K562 (cell line): ENCODE data around the gene SLC6A4. TPM values are rescaled to one million over a fixed set of nuclear protein-coding genes. Genes with fewer than 3 reads are reported as not detected.

Experiments
- ATAC-seq: fragments of 200-7000 bp; cut with Tn5 transposase; 3 replicates; pipeline ENCODE4 v1.9.1; 2020; ENCODE audit warnings: moderate library complexity
- BruUV-seq: library from RNA; stranded (reverse); fragments of 400-500 nt; replicated peaks from 2 replicates; lab custom pipeline; 2021; lab: Mats Ljungman, UMichigan
- CTCF ChIA-PET: fragments of 300-600 bp; formaldehyde crosslinking; extraction: SDS; loops from one replicate; lab custom pipeline; 2021; ENCODE audit warnings: low intra/inter-chr PET ratio; lab: Yijun Ruan, JAX
- POLR2A ChIA-PET: fragments of 300-600, 350-650 bp; sonication (Branson Sonifier 250); formaldehyde crosslinking; extraction: SDS; loops from one replicate; lab custom pipeline; 2021; ENCODE audit warnings: antibody characterized with exemption, inconsistent platforms; lab: Yijun Ruan, JAX
- DNase-seq, 4 experiments: peaks; one replicate each; pipeline versions ENCODE4 v3.0.0 to v3.0.0-alpha.2; 2011 to 2018; ENCODE audit warnings: low spot score in 3 of 4, mixed read lengths in 3 of 4; ENCODE audit errors: extremely low read depth in 1 of 4
- FAIRE-seq: peaks from 2 replicates; lab custom pipeline; 2011; peaks lifted over from hg19 to GRCh38; lab: Jason Lieb, UNC
- H2AFZ ChIP-seq: 2 replicates; pipeline ENCODE4 v1.6.0; 2011; ENCODE audit warnings: low read depth, low read length, control low read depth, inconsistent platforms
- H3K27ac ChIP-seq: fragments of 200-600 bp; 3 replicates; pipeline ENCODE4 v1.8.0; 2011; ENCODE audit warnings: low read depth, mild to moderate bottlenecking, control low read depth, inconsistent platforms, low read length, moderate library complexity, mixed read lengths; ENCODE audit errors: extremely low read depth
- H3K27me3 ChIP-seq, 2 experiments: fragments of 300-600 bp in 1 of 2; 2 replicates in 1 of 2; 3 replicates in 1 of 2; pipeline versions ENCODE4 v1.6.0 to v1.8.0; 2011; ENCODE audit warnings: inconsistent platforms in 2 of 2, low read length in 2 of 2, mild to moderate bottlenecking in 1 of 2, mixed read lengths in 1 of 2, moderate library complexity in 1 of 2; ENCODE audit not compliant: control insufficient read depth in 2 of 2, insufficient read depth in 2 of 2
- H3K36me3 ChIP-seq: fragments of 300-600 bp; 3 replicates; pipeline ENCODE4 v1.8.0; 2011; ENCODE audit warnings: mild to moderate bottlenecking, low read length, inconsistent platforms; ENCODE audit not compliant: control insufficient read depth, insufficient read depth
- H3K4me1 ChIP-seq, 2 experiments: fragments of 200-600 bp in 1 of 2; replicated peaks in 1 of 2; 2 replicates in 1 of 2; 3 replicates in 1 of 2; pipeline versions ENCODE4 v1.5.1 to v1.8.0; 2011; ENCODE audit warnings: inconsistent platforms in 2 of 2, low read length in 2 of 2, mild to moderate bottlenecking in 1 of 2, mixed read lengths in 1 of 2, moderate library complexity in 1 of 2; ENCODE audit not compliant: control insufficient read depth in 2 of 2, insufficient read depth in 2 of 2
- H3K4me2 ChIP-seq: 2 replicates; pipeline ENCODE4 v1.6.1; 2011; ENCODE audit warnings: low read length, control low read depth, inconsistent platforms, mixed read lengths; ENCODE audit not compliant: insufficient read depth
- H3K4me3 ChIP-seq: fragments of 200-600 bp; sonication (generic), shearing (Covaris generic); 2 replicates; pipeline ENCODE4 v1.5.1; 2016; ENCODE audit warnings: control low read depth, inconsistent platforms
- H3K79me2 ChIP-seq: fragments of 200-600 bp; 3 replicates; pipeline ENCODE4 v1.8.0; 2011; ENCODE audit warnings: low read length, inconsistent platforms; ENCODE audit not compliant: control insufficient read depth, insufficient read depth
- H3K9ac ChIP-seq, 2 experiments: 2 replicates each; pipeline versions ENCODE4 v1.6.0 to v1.6.1; 2011; ENCODE audit warnings: low read depth in 2 of 2, low read length in 2 of 2, control low read depth in 1 of 2, inconsistent platforms in 1 of 2, mild to moderate bottlenecking in 1 of 2, mixed read lengths in 1 of 2; ENCODE audit not compliant: insufficient read depth in 1 of 2
- H3K9me1 ChIP-seq: one replicate; pipeline ENCODE4 v1.6.0; 2011; ENCODE audit warnings: inconsistent platforms, mild to moderate bottlenecking, low read length, moderate library complexity; ENCODE audit not compliant: control insufficient read depth, insufficient read depth
- H3K9me3 ChIP-seq: replicated peaks from 2 replicates; pipeline ENCODE4 v1.5.1; 2011; ENCODE audit warnings: low read depth, low read length, inconsistent platforms; ENCODE audit not compliant: control insufficient read depth, insufficient read depth
- H4K20me1 ChIP-seq: replicated peaks from 2 replicates; pipeline ENCODE4 v1.6.1; 2011; ENCODE audit warnings: low read length, inconsistent platforms, mixed read lengths; ENCODE audit not compliant: control insufficient read depth, insufficient read depth
- FOXA1 ChIP-seq: fragments of 450-650 bp; IDR thresholded peaks from 2 replicates; pipeline ENCODE4 v1.6.1; 2016; ENCODE audit warnings: mild to moderate bottlenecking, borderline replicate concordance
- HDAC8 ChIP-seq: fragments of 450-650 bp; IDR thresholded peaks from 2 replicates; pipeline ENCODE4 v1.6.1; 2016; ENCODE audit warnings: mild to moderate bottlenecking, missing genetic modification characterization, moderate library complexity, missing compliant biosample characterization
- HMG20B ChIP-seq: fragments of 250-450 bp; sonication (Bioruptor Pico); IDR thresholded peaks from 2 replicates; pipeline ENCODE4 v1.5.0; 2021; ENCODE audit warnings: mild to moderate bottlenecking
- KLF6 ChIP-seq: fragments of 250-450 bp; sonication (Bioruptor Pico); IDR thresholded peaks from 2 replicates; pipeline ENCODE4 v1.4.0; 2020; ENCODE audit warnings: mild to moderate bottlenecking, moderate library complexity, borderline replicate concordance
- MEF2D ChIP-seq: conservative IDR thresholded peaks from 2 replicates; pipeline ENCODE4 v1.6.1; 2016; ENCODE audit warnings: low read depth, missing genetic modification characterization, missing compliant biosample characterization
- RBM22 ChIP-seq: fragments of 200-400 bp; formaldehyde crosslinking; IDR thresholded peaks from 2 replicates; pipeline ENCODE4 v1.6.1; 2018; ENCODE audit warnings: low read length, low read depth; ENCODE audit not compliant: poor library complexity, severe bottlenecking
- SNRNP70 ChIP-seq: fragments of 200-400 bp; formaldehyde crosslinking; optimal IDR thresholded peaks from 2 replicates; pipeline ENCODE3; 2017; ENCODE audit warnings: low read depth, low read length
- SP2 ChIP-seq: IDR thresholded peaks from 2 replicates; pipeline ENCODE4 v1.6.1; 2011; ENCODE audit warnings: mild to moderate bottlenecking, low read depth, low read length, moderate library complexity; ENCODE audit not compliant: poor library complexity, severe bottlenecking; ENCODE audit errors: extremely low read depth
- SPI1 ChIP-seq: IDR thresholded peaks from 2 replicates; pipeline ENCODE4 v1.6.1; 2011; ENCODE audit warnings: low read depth, low read length, control low read depth, borderline replicate concordance
- SRSF1 ChIP-seq: fragments of 200-400 bp; formaldehyde crosslinking; IDR thresholded peaks from 2 replicates; pipeline ENCODE4 v1.6.1; 2017; ENCODE audit warnings: mild to moderate bottlenecking, low read depth, low read length, moderate library complexity
- STAG1 ChIP-seq: sonication (generic); formaldehyde crosslinking; IDR thresholded peaks from 2 replicates; pipeline ENCODE4 v1.5.0; 2020; ENCODE audit warnings: missing genetic modification reagents, borderline replicate concordance
- ZNF274 ChIP-seq: IDR thresholded peaks from 2 replicates; pipeline ENCODE4 v1.6.1; 2011; ENCODE audit warnings: low read depth, mild to moderate bottlenecking, low read length, moderate library complexity, borderline replicate concordance
- WGBS: fragments of 100-300 bp; shearing (Covaris generic); methylation state at CpG from one replicate; pipeline ENCODE4 v1.1.6; 2016; ENCODE audit warnings: low coverage, mixed read lengths; ENCODE audit not compliant: insufficient coverage; ENCODE audit errors: missing lambda C conversion rate; 5-methylcytosine and 5-hydroxymethylcytosine counted together
- in situ Hi-C: fragments of 300-500 bp; cut with MboI; formaldehyde crosslinking; loops from 4 replicates; pipeline ENCODE4 v1.15.0; 2018; ENCODE audit warnings: inconsistent platforms, mixed read lengths
- intact Hi-C: fragments of 100-400 bp; cut with micrococcal nuclease; formaldehyde crosslinking; loops from 2 replicates; pipeline ENCODE4 v1.14.2; 2022
- polyA plus RNA-seq, 8 experiments: library from polyadenylated mRNA; depleted of rRNA in 4 of 8; stranded (reverse) in 5 of 8; unstranded in 3 of 8; fragments of >200 nt; fragmentation: Nextera tagmentation in 2 of 8; fragmentation: Illumina TruSeq in 1 of 8; extraction: Ambion mirVana in 2 of 8; extraction: Trizol in 1 of 8; gene quantifications; 2 replicates each; pipeline versions ENCODE4 v1.2.1 to v1.2.3, GENCODE V29; 2011 to 2014; ENCODE audit warnings: inconsistent platforms in 1 of 8, missing spikeins in 1 of 8
- total RNA-seq, 7 experiments: library from RNA; depleted of rRNA in 6 of 7; stranded (reverse); fragments of >200 nt in 6 of 7; fragmentation: Illumina TruSeq in 2 of 7; extraction: Trizol in 2 of 7; gene quantifications; 2 replicates each; pipeline versions ENCODE4 v1.2.1 to v1.2.3, GENCODE V29; 2011 to 2021; ENCODE audit warnings: low replicate concordance in 1 of 7
- TF ChIP-seq, protein P1 (sequence below): fragments of 200-800 bp; sonication (Bioruptor generic); IDR thresholded peaks from 2 replicates; pipeline ENCODE4 v1.6.1; 2017; ENCODE audit warnings: missing genetic modification characterization, missing compliant biosample characterization
- TF ChIP-seq, protein P2 (sequence below): sonication (generic); formaldehyde crosslinking; IDR thresholded peaks from 2 replicates; pipeline ENCODE4 v1.8.0; 2023; ENCODE audit warnings: mild to moderate bottlenecking, missing genetic modification reagents
- TF ChIP-seq, protein P3 (sequence below), 2 experiments: fragments of 450-650 bp in 1 of 2; sonication (generic) in 1 of 2; formaldehyde crosslinking in 1 of 2; IDR thresholded peaks in 1 of 2; conservative IDR thresholded peaks in 1 of 2; 2 replicates each; pipeline versions ENCODE4 v1.6.1 to v1.8.1; 2016 to 2023; ENCODE audit warnings: mild to moderate bottlenecking in 2 of 2, moderate library complexity in 2 of 2, inconsistent platforms in 1 of 2, missing genetic modification reagents in 1 of 2

SLC6A4 gene
- total and polyA plus RNA-seq, 9 of the 15 experiments (the other 6 are each of a cell fraction or from before 2014, with no cell fraction given), result 0.05 to 0.09 (median 0.07) TPM; not detected in 6

DNA sequence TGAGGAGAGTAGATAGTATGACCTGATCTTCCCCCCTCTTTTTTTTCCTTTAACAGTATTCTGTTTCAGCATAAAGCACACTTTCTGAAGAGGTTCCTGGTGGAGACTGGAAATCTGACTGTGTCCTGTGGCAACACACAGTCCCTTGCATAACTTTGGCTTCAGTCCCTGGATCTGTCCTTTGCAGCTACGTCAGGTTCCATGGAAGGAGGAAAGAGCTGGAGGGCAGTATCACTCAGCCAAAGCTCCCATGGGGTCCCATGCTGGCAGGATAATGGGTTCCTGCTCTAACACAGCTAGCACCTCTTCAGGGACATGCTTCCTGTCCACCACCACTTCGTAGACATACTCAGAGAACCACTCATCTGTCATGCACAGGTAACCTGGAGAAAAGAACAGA, 13.3 kb upstream of the SLC6A4 start (continued):
- TF ChIP-seq, protein P1, sequence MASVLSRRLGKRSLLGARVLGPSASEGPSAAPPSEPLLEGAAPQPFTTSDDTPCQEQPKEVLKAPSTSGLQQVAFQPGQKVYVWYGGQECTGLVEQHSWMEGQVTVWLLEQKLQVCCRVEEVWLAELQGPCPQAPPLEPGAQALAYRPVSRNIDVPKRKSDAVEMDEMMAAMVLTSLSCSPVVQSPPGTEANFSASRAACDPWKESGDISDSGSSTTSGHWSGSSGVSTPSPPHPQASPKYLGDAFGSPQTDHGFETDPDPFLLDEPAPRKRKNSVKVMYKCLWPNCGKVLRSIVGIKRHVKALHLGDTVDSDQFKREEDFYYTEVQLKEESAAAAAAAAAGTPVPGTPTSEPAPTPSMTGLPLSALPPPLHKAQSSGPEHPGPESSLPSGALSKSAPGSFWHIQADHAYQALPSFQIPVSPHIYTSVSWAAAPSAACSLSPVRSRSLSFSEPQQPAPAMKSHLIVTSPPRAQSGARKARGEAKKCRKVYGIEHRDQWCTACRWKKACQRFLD (CRISPR knock-in tag), result no peak
- TF ChIP-seq KLF6, result no peak
- TF ChIP-seq ZNF274, result no peak

DNA sequence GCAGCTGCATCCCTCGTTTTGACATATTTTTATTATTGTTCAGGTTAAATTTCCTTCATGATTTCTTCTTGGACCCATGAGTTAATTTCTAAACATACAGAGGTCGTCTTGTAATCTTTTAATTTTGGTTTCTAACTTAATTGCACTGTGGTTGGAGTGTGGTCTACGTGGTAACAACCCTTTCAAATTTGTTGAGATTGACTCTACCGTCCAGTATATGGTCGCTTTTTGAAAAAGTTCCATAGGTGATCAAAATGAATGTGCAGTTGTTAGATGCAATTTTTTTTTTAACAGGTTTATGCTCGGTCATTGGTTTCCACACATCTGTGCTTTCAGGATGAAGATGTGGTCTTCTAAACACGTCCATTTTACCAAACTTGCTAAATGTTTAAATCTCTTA, 11.0 kb upstream of the SLC6A4 start:
- 75% methylated on average over 7 of the region's 7 CpGs for WGBS
- Histone ChIP-seq H3K9me1 (peaks cover 4% of the 10 kb centered on the region), H3K4me3 (no peak overlapping the region), H3K36me3 (peaks cover 51% of the 10 kb centered on the region), H3K9me3 (no peaks in the 10 kb centered on the region), H3K4me2 (no peak overlapping the region), H4K20me1 (no peaks in the 10 kb centered on the region), H3K27me3 (no peaks in the 10 kb centered on the region), H3K27ac (no peak overlapping the region), H3K9ac (no peak overlapping the region), H3K79me2 (no peaks in the 10 kb centered on the region), H2AFZ (no peak overlapping the region), H3K4me1 (peaks cover 0 to 5% of the 10 kb centered on the region in 2 experiments; a peak in 3 of 5 replicates)
- ChIA-PET POLR2A (interaction anchor here (2.4 kb wide), 1 partner anchor 27 kb away, joined by 11 read pairs; no protein-coding TSS in a partner anchor), CTCF (no interaction called here)
- FAIRE-seq (no peak), DNase-seq (no peak), ATAC-seq (no peak)
- in situ Hi-C loops (no loop called here), intact Hi-C loops (no loop called here)
- no TSS peak for BruUV-seq
- TF ChIP-seq FOXA1, result no peak
- TF ChIP-seq MEF2D, result no peak
- no peak for TF ChIP-seq RBM22
- TF ChIP-seq SNRNP70, result no peak
- TF ChIP-seq, protein P2, sequence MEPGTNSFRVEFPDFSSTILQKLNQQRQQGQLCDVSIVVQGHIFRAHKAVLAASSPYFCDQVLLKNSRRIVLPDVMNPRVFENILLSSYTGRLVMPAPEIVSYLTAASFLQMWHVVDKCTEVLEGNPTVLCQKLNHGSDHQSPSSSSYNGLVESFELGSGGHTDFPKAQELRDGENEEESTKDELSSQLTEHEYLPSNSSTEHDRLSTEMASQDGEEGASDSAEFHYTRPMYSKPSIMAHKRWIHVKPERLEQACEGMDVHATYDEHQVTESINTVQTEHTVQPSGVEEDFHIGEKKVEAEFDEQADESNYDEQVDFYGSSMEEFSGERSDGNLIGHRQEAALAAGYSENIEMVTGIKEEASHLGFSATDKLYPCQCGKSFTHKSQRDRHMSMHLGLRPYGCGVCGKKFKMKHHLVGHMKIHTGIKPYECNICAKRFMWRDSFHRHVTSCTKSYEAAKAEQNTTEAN (CRISPR knock-in tag), result no peak
- no peak for TF ChIP-seq STAG1 (CRISPR knock-in tag)
- no peak for TF ChIP-seq HDAC8
- TF ChIP-seq SP2, result no peak
- TF ChIP-seq, protein P3, sequence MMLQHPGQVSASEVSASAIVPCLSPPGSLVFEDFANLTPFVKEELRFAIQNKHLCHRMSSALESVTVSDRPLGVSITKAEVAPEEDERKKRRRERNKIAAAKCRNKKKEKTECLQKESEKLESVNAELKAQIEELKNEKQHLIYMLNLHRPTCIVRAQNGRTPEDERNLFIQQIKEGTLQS (IDR thresholded peaks at IDR 0.05), result no peak
- TF ChIP-seq, protein P3 (CRISPR knock-in tag; conservative IDR thresholded peaks at IDR 0.05), result no peak
- no peak for TF ChIP-seq SPI1
- TF ChIP-seq HMG20B (CRISPR knock-in tag), result no peak
- no peak for TF ChIP-seq SRSF1
